HEK293 (cell line): ENCODE data around the gene FOXO3.
A peak's percentile ranks its signal among the peaks of the same experiment; 100 is the strongest.

Source experiments
- FEZF1 ChIP-seq: fragments of 450-650 bp; formaldehyde crosslinking; IDR thresholded peaks from 2 replicates; pipeline ENCODE4 v1.5.1; 2016; ENCODE audit warnings: missing biosample characterization, missing genetic modification characterization
- GLI4 ChIP-seq: fragments of 450-650 bp; formaldehyde crosslinking; IDR thresholded peaks from 2 replicates; pipeline ENCODE4 v1.5.1; 2016; ENCODE audit warnings: missing biosample characterization, missing genetic modification characterization
- MZF1 ChIP-seq: fragments of 450-650 bp; formaldehyde crosslinking; IDR thresholded peaks from 2 replicates; pipeline ENCODE4 v1.5.1; 2017; ENCODE audit warnings: missing biosample characterization, missing genetic modification characterization, borderline replicate concordance
- SCRT2 ChIP-seq: fragments of 450-650 bp; formaldehyde crosslinking; IDR thresholded peaks from 2 replicates; pipeline ENCODE4 v1.5.1; 2016; ENCODE audit warnings: missing biosample characterization, missing genetic modification characterization
- SP3 ChIP-seq: fragments of 450-650 bp; formaldehyde crosslinking; IDR thresholded peaks from 2 replicates; pipeline ENCODE4 v1.5.1; 2016; ENCODE audit warnings: missing biosample characterization, missing genetic modification characterization
- TCF7L2 ChIP-seq: IDR thresholded peaks from 2 replicates; pipeline ENCODE4 v1.6.1; 2011; ENCODE audit warnings: low read depth, mild to moderate bottlenecking, inconsistent platforms, low read length, moderate library complexity, borderline replicate concordance
- ZFP3 ChIP-seq: fragments of 450-650 bp; formaldehyde crosslinking; IDR thresholded peaks from 2 replicates; pipeline ENCODE4 v1.5.1; 2016; ENCODE audit warnings: low read depth, missing biosample characterization, missing genetic modification characterization
- ZFP69B ChIP-seq: fragments of 450-650 bp; formaldehyde crosslinking; IDR thresholded peaks from 2 replicates; pipeline ENCODE4 v1.5.1; 2016; ENCODE audit warnings: missing biosample characterization, missing genetic modification characterization
- ZIC2 ChIP-seq: fragments of 450-650 bp; formaldehyde crosslinking; IDR thresholded peaks from 2 replicates; pipeline ENCODE4 v1.5.1; 2016; ENCODE audit warnings: missing biosample characterization, missing genetic modification characterization
- ZNF10 ChIP-seq: fragments of 450-650 bp; formaldehyde crosslinking; IDR thresholded peaks from 2 replicates; pipeline ENCODE4 v1.5.1; 2017; ENCODE audit warnings: missing biosample characterization, missing genetic modification characterization
- ZNF223 ChIP-seq: fragments of 450-650 bp; formaldehyde crosslinking; IDR thresholded peaks from 2 replicates; pipeline ENCODE4 v1.5.1; 2016; ENCODE audit warnings: missing biosample characterization, missing genetic modification characterization
- ZNF341 ChIP-seq: fragments of 450-650 bp; formaldehyde crosslinking; IDR thresholded peaks from 2 replicates; pipeline ENCODE4; 2016; ENCODE audit warnings: low read depth, missing biosample characterization, missing genetic modification characterization
- ZNF501 ChIP-seq: fragments of 450-650 bp; formaldehyde crosslinking; IDR thresholded peaks from 2 replicates; pipeline ENCODE4 v1.5.1; 2016; ENCODE audit warnings: missing biosample characterization, missing genetic modification characterization
- TF ChIP-seq, protein P1 (sequence below): fragments of 450-650 bp; formaldehyde crosslinking; IDR thresholded peaks from 2 replicates; pipeline ENCODE4 v1.5.1; 2016; ENCODE audit warnings: missing biosample characterization, missing genetic modification characterization
- TF ChIP-seq, protein P2 (sequence below): fragments of 450-650 bp; formaldehyde crosslinking; IDR thresholded peaks from 2 replicates; pipeline ENCODE4 v1.5.1; 2016; ENCODE audit warnings: missing biosample characterization, missing genetic modification characterization
- TF ChIP-seq, protein P3 (sequence below): fragments of 450-650 bp; formaldehyde crosslinking; IDR thresholded peaks from 2 replicates; pipeline ENCODE4 v1.5.1; 2016; ENCODE audit warnings: missing biosample characterization, missing genetic modification characterization, borderline replicate concordance
- TF ChIP-seq, protein P4 (sequence below): fragments of 450-650 bp; formaldehyde crosslinking; IDR thresholded peaks from 2 replicates; pipeline ENCODE4 v1.5.1; 2017; ENCODE audit warnings: missing biosample characterization, missing genetic modification characterization
- TF ChIP-seq, protein P5 (sequence below): fragments of 450-650 bp; formaldehyde crosslinking; IDR thresholded peaks from 2 replicates; pipeline ENCODE4 v1.5.1; 2017; ENCODE audit warnings: missing biosample characterization, missing genetic modification characterization
- TF ChIP-seq, protein P6 (sequence below): fragments of 450-650 bp; formaldehyde crosslinking; optimal IDR thresholded peaks from 2 replicates; pipeline ENCODE3; 2016; ENCODE audit warnings: missing biosample characterization, mild to moderate bottlenecking, missing genetic modification characterization

FOXO3 gene

DNA sequence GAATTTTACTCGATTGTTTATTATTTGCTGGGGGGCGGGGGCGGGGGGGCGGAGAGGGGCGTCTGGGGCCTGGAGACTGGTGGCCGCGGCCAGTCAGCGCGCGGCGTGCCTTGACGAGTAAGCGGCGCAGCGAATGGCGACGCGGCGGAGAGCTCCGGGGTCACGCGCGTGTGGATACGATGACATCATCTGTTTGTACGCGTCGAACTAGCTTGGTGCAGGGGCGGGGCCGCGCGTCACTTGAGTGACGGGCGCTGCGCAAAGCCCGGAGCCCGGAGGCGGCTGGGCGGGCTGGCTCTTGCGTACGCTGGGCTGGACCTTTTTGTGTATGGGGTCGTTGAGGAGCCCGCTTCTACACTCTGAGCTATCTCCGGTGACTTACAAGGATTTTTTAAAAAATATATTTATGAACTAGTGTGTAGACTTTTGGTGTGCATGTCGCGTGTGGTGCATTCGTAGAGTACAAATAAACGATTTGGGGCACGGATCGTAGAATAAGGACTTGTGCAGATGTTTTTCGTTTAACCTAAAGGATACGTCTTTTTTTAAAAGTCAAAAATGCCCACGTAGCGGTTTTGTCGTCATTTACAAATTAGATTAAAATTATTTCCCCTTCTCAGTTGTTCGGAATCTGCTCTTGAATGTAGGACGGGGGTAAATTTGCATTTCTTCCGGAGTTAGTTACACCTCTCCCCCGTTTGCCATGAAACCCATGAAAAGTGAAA is 2.2 kb upstream of the FOXO3 start (continued):
- TF ChIP-seq, protein P1, sequence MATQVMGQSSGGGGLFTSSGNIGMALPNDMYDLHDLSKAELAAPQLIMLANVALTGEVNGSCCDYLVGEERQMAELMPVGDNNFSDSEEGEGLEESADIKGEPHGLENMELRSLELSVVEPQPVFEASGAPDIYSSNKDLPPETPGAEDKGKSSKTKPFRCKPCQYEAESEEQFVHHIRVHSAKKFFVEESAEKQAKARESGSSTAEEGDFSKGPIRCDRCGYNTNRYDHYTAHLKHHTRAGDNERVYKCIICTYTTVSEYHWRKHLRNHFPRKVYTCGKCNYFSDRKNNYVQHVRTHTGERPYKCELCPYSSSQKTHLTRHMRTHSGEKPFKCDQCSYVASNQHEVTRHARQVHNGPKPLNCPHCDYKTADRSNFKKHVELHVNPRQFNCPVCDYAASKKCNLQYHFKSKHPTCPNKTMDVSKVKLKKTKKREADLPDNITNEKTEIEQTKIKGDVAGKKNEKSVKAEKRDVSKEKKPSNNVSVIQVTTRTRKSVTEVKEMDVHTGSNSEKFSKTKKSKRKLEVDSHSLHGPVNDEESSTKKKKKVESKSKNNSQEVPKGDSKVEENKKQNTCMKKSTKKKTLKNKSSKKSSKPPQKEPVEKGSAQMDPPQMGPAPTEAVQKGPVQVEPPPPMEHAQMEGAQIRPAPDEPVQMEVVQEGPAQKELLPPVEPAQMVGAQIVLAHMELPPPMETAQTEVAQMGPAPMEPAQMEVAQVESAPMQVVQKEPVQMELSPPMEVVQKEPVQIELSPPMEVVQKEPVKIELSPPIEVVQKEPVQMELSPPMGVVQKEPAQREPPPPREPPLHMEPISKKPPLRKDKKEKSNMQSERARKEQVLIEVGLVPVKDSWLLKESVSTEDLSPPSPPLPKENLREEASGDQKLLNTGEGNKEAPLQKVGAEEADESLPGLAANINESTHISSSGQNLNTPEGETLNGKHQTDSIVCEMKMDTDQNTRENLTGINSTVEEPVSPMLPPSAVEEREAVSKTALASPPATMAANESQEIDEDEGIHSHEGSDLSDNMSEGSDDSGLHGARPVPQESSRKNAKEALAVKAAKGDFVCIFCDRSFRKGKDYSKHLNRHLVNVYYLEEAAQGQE (tag by site-specific recombination) = no peak; the same call in 1 of the 2 replicates
- TF ChIP-seq SP3 (tag by site-specific recombination) (peak; percentile 97), ZNF341 (tag by site-specific recombination) (peak; percentile 59; the same call in 1 of the 2 replicates), ZNF10 (0 out of 2 replicates have a peak, but pooled peaks have one; percentile 19), ZNF501 (tag by site-specific recombination) (no peak; the same call in 1 of the 2 replicates), SCRT2 (tag by site-specific recombination) (peak; percentile 52; the same call in 1 of the 2 replicates), TCF7L2 (no peak), GLI4 (tag by site-specific recombination) (no peak; the same call in 1 of the 2 replicates), ZFP3 (tag by site-specific recombination) (peak; percentile 78), MZF1 (no peak), ZFP69B (tag by site-specific recombination) (peak; percentile 51; the same call in 1 of the 2 replicates), FEZF1 (tag by site-specific recombination) (peak; percentile 88), ZNF223 (tag by site-specific recombination) (peak; percentile 39; the same call in 1 of the 2 replicates), ZIC2 (tag by site-specific recombination) (peak; percentile 40)
- TF ChIP-seq, protein P2, sequence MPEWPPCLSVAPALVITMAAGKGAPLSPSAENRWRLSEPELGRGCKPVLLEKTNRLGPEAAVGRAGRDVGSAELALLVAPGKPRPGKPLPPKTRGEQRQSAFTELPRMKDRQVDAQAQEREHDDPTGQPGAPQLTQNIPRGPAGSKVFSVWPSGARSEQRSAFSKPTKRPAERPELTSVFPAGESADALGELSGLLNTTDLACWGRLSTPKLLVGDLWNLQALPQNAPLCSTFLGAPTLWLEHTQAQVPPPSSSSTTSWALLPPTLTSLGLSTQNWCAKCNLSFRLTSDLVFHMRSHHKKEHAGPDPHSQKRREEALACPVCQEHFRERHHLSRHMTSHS (tag by site-specific recombination) = no peak
- TF ChIP-seq, protein P3, sequence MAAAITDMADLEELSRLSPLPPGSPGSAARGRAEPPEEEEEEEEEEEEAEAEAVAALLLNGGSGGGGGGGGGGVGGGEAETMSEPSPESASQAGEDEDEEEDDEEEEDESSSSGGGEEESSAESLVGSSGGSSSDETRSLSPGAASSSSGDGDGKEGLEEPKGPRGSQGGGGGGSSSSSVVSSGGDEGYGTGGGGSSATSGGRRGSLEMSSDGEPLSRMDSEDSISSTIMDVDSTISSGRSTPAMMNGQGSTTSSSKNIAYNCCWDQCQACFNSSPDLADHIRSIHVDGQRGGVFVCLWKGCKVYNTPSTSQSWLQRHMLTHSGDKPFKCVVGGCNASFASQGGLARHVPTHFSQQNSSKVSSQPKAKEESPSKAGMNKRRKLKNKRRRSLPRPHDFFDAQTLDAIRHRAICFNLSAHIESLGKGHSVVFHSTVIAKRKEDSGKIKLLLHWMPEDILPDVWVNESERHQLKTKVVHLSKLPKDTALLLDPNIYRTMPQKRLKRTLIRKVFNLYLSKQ (tag by site-specific recombination) = no peak
- TF ChIP-seq, protein P4, sequence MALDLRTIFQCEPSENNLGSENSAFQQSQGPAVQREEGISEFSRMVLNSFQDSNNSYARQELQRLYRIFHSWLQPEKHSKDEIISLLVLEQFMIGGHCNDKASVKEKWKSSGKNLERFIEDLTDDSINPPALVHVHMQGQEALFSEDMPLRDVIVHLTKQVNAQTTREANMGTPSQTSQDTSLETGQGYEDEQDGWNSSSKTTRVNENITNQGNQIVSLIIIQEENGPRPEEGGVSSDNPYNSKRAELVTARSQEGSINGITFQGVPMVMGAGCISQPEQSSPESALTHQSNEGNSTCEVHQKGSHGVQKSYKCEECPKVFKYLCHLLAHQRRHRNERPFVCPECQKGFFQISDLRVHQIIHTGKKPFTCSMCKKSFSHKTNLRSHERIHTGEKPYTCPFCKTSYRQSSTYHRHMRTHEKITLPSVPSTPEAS (tag by site-specific recombination) = 0 out of 2 replicates have a peak, but pooled peaks have one; percentile 39
- TF ChIP-seq, protein P5, sequence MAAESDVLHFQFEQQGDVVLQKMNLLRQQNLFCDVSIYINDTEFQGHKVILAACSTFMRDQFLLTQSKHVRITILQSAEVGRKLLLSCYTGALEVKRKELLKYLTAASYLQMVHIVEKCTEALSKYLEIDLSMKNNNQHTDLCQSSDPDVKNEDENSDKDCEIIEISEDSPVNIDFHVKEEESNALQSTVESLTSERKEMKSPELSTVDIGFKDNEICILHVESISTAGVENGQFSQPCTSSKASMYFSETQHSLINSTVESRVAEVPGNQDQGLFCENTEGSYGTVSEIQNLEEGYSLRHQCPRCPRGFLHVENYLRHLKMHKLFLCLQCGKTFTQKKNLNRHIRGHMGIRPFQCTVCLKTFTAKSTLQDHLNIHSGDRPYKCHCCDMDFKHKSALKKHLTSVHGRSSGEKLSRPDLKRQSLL (tag by site-specific recombination) = peak; percentile 65; the same call in 1 of the 2 replicates
- TF ChIP-seq, protein P6, sequence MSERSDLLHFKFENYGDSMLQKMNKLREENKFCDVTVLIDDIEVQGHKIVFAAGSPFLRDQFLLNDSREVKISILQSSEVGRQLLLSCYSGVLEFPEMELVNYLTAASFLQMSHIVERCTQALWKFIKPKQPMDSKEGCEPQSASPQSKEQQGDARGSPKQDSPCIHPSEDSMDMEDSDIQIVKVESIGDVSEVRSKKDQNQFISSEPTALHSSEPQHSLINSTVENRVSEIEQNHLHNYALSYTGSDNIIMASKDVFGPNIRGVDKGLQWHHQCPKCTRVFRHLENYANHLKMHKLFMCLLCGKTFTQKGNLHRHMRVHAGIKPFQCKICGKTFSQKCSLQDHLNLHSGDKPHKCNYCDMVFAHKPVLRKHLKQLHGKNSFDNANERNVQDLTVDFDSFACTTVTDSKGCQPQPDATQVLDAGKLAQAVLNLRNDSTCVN (tag by site-specific recombination) = peak; percentile 81
